Esophagus squamous epithelium (tissue), 4 donors: Measurements from ENCODE around the gene APOL1.

Source experiments
- CTCF ChIP-seq, 6 experiments: fragments of 450-650 bp in 4 of 6; fragments of 200-600 bp in 2 of 6; sonication (generic) in 2 of 6; IDR thresholded peaks; one replicate each; pipeline ENCODE4 v1.5.1; 2016 to 2019; ENCODE audit warnings: antibody characterized with exemption in 6 of 6, mild to moderate bottlenecking in 4 of 6, moderate library complexity in 4 of 6
- POLR2A ChIP-seq, 4 donors: fragments of 450-650 bp; IDR thresholded peaks; one replicate each; pipeline ENCODE4 v1.6.1; 2017; ENCODE audit warnings: antibody characterized with exemption in 4 of 4, mild to moderate bottlenecking in 4 of 4, moderate library complexity in 3 of 4

GRCh38 chr22:36238373-36239149, 14.4 kb upstream of the APOL1 start:
- TF ChIP-seq CTCF (IDR thresholded peaks at IDR 0.05) (no peak), POLR2A (IDR thresholded peaks at IDR 0.05) (no peak)
